CD4-positive, alpha-beta T cell treated with Interleukin-4 for 1 hour (primary cell): Measurements from ENCODE around the gene GSTA2.
"Not testable (repeated sequence)": the region's sequence is repeated elsewhere in the genome, so short reads cannot be mapped to it uniquely, and the experiment has no call there.

Experiments
- DNase-seq, 2 donors: peaks; one replicate each; pipeline ENCODE4 v3.0.0-alpha.2; 2020 to 2022

GSTA2 gene

GRCh38 chr6:52759085-52759484 is 4.2 kb downstream of the GSTA2 start:
- DNase-seq, result no peak

- not testable (repeated sequence) for DNase-seq
Measured at GRCh38 chr6:52757651-52758338, 5.5 kb downstream of the GSTA2 start.

- no peak for DNase-seq
Measured at GRCh38 chr6:52754443-52754842, 8.8 kb downstream of the GSTA2 start.

GRCh38 chr6:52753137-52753536 is 10.1 kb downstream of the GSTA2 start:
- DNase-seq, result not testable (repeated sequence)

GRCh38 chr6:52752310-52752709 is 11.0 kb downstream of the GSTA2 start:
- DNase-seq, result no peak

- no peak for DNase-seq
Measured at GRCh38 chr6:52749556-52750152, 13.6 kb downstream of the GSTA2 start.

GRCh38 chr6:52747301-52747700 is 16.0 kb downstream of the GSTA2 start:
- not testable (repeated sequence) for DNase-seq

GRCh38 chr6:52746213-52746612 is 17.1 kb downstream of the GSTA2 start:
- DNase-seq, result no peak

- DNase-seq, result no peak
Measured at GRCh38 chr6:52745764-52746201, 17.5 kb downstream of the GSTA2 start.

- DNase-seq, result no peak
Measured at GRCh38 chr6:52741872-52742271, 21.4 kb downstream of the GSTA2 start.

- no peak for DNase-seq
Measured at GRCh38 chr6:52739627-52740026, 23.6 kb downstream of the GSTA2 start.

GRCh38 chr6:52739134-52739533 is 24.1 kb downstream of the GSTA2 start:
- no peak for DNase-seq

- DNase-seq, result no peak
Measured at GRCh38 chr6:52736145-52736544, 27.1 kb downstream of the GSTA2 start.

- DNase-seq, result no peak
Measured at GRCh38 chr6:52735071-52735470, 28.2 kb downstream of the GSTA2 start.

- no peak for DNase-seq
Measured at GRCh38 chr6:52734072-52734471, 29.2 kb downstream of the GSTA2 start.

- no peak for DNase-seq
Measured at GRCh38 chr6:52733172-52733571, 30.1 kb downstream of the GSTA2 start.

- DNase-seq, result no peak
Measured at GRCh38 chr6:52731719-52732118, 31.6 kb downstream of the GSTA2 start.

GRCh38 chr6:52729576-52729975 is 33.7 kb downstream of the GSTA2 start:
- DNase-seq, result no peak

- DNase-seq, result no peak
Measured at GRCh38 chr6:52728394-52728793, 34.9 kb downstream of the GSTA2 start.

GRCh38 chr6:52727908-52728307 is 35.4 kb downstream of the GSTA2 start:
- DNase-seq, result no peak

- no peak for DNase-seq
Measured at GRCh38 chr6:52726741-52727535, 36.3 kb downstream of the GSTA2 start.

GRCh38 chr6:52726193-52726542 is 37.1 kb downstream of the GSTA2 start:
- no peak for DNase-seq

GRCh38 chr6:52725535-52726192 is 37.6 kb downstream of the GSTA2 start:
- no peak for DNase-seq

GRCh38 chr6:52725143-52725534 is 38.1 kb downstream of the GSTA2 start:
- DNase-seq, result no peak
